ENCODE data around the gene UBE2O.

UBE2O gene

DNA sequence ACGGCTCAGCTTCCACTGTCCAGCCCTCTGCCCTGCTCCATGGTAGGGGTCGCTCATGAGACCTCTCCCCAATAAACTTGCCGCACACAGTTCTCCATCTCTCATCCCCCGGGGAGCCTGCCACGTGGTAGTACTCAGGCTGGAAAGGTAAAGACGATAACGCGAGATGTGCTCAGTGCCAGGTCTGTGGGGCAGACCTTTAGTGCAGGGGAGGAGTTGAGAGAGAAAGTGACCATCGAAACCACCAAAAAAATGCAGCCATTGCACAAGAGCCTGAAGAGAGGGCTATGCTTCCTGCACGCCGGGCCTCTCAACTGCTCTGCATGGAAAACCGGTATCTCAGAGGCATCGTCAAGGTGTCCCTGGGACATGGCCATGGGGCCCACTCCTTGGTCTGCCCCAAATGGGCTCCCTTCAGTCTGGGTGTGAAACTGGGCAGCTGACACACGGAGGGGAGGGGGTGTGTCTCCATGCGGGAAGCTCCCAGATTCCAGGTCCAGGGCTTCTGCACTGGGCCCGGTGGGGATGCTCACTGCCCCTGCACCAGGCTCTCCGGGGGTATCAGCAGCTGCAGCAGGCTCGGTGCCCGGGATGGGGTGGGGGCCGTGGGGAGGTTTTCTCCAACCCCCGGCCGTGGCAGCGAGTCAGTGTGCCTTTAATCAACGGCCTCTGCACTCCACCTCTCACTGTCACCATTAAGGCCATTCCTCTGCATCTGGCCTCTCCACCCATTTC lies 9.8 kb upstream of the UBE2O start:
- DNase-seq: no peak

DNA sequence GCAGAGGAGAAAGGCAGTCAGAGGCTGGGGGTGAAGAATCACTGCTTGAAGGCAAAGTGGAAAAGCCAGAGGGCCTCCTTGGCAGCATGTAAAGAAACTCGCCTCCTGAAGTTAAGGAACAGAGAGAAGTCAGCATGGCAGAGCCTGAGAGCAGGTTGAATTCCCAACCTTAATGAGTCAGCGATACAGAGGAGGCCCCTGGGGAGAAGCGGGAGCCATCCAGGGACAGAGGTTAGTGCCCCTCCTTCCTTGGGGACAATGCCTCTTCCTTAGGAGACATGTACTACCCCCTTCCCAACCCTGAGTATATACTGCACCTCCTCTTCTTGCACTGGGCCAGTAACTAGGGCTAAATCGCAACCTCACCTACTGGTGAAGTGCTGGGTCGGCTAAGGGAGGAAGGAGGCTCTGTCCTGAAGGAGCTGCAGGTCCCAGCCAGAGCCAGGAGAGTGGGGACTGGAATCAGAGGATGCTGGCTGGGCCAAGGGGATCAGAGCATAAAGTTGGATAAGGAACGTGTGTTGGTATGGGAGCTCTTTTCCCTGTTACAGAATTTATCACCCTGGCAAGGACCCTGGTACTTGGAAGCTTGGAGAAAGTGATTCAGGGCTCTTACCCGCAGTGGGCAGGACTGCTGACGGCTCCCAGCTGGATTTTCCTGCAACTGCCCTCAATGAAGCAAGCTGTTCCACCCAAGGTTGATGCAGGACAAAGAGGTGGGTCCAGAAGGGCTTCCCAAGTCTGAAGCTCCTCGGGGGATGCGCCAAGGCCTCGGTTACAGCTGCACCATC lies 9.0 kb upstream of the UBE2O start:
- no peak for DNase-seq

DNA sequence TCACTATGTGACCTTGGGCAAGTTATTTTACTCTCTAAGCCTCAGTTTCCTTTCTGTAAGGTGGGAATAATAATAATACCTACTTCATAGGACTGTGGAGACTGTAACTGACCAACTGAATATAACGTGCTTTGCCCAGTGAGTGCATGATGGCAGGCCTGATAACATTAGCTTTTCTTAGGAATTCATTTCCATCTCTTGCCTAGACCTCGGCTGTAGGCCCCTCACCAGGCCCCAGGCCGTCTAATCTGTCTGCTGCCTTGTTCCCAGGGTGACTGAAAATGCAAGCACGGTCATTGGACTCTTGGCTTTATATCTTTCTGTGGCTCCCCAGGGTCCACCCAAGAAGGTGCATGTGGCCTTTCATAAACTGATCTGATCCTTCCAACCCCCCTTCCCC lies 6.7 kb upstream of the UBE2O start:
- DNase-seq: no peak

DNA sequence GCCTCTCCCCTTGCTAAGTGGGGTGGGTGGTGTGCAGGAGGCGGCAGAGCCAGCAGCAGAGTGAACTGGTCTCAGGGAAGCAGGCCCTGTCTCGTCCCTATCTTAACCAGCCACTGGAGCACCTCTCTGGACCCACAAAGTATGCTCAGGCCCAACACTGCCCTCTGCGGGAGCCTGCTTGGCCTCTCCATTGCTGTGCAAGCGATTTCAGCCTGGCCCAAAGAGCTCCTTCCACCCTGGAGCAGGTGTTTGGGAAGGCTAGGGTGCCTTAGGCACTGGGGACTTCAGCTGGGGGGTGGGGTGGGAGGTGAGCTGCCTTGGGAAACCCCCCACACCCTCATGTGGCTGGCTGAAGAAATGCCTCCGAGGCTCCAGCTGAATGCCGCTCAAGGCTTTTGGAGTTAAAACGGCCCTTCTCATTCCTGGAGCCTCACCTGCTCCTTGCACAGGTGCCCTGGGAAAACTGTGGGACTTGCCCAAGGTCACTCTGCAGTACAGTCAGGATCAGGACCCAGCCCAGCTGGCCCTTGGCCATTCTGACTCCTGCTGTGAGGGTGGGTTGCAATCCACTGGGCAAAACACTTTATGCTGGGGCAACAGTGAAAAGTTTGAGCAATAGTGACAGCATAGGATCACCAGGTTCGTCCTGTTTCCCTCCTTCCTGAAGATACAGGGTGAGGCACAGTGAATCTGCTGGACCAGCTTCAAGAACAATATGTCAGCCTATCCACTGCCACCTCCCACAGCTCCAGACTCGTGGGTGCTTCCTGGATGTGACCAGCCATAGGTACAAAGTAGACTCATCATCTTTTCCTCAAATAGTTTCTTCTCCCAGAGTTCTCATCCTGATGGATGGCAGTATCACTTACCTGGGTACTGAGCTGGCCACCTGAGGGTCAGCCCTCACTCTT lies 5.9 kb upstream of the UBE2O start:
- DNase-seq: no peak

DNA sequence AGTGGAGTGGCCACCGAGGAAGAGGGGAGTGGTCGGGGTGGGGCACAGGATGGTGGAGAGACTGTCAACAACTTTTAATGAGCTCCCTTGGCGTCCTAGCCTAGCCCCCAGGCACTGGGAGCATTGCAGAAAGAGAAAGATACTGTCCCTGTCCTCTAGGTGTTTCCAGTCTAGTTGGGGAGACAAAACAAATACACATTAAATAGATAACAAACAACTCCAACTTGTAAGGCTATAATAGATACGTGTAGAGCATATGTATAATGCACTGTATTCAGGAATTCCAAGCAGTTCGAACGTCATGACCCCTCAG lies 435 bp upstream of the UBE2O start:
- no peak for DNase-seq

DNA sequence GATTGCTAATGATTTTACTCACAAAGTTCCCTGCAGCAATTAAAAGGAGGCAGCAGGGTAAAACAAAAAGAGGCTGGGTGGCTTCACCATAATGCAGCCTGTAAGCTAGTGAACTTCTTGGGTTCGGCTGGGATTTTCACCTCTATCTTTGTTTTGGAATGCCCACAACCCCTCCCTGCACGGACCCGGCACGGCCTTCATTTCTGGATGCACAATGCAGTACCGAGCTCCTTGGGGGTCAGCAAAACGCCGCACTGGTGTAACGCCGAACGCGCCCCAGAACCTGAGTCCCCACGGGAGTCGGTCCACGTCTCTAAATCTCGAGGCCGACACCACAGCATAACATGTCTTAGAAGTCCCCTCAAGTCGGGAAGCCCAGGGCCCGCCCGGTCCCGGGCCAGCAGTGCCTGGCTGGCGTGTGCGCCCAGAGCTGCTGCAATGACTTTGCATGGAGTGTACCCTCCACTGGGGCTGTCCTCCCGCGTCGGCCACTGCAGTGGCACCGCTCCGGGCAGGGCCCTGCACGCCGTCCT lies 759 bp downstream of the UBE2O start:
- DNase-seq: no peak

DNA sequence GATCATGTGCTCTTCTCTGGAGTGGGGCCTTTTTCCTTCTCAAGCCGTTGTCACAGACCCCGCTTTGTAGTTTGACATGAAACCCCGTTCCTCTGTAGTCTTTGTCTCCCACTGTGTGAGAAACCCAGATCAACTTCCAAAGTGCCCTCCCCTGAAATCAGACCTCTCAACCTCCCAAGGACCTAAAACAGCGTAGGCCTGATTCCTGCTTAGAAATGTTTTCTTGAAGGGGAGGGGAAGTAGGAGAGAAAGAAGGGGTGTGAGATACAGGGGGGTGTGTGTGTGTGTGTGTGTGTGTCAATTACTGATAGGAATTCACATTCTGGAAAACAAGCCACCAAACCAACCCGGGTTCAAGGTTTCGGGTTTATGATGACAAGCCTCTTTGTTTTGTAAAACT lies 1.4 kb downstream of the UBE2O start:
- DNase-seq: no peak

GRCh38 chr17:76449126-76449525 lies 3.8 kb downstream of the UBE2O start:
- no peak for DNase-seq

DNA sequence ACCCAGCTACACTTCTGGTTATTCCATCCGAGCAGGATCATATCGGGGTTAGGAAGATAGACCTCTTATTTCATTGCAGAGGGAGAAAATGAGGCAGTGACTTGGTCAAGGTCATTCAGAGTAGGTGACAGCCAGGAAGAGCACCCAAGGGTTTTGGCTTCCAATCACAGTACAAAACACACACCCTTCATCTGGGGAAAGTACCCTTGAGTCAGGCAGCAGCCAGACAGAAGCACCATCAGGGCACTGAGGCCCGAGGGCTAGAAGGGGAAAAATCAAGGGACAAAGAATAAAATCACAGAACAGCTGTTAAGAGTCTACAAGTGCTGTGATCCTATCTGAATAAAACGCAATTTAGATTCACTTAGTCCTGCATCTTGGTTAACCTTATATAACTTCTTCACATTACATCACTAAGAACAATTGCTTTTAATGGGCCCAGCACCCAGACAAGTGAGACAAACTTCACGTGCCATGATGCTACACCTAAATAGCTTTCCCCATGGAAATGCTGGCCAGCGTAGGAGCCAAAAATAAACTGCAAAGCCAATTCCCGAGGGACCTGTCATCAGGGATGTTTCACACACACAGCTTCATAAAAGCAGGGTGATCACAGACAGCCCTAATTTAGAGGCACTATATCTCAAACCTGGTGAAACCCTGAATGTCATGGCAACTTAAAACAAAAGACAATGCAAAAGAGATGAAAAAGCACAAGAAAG lies 4.9 kb downstream of the UBE2O start:
- no peak for DNase-seq

DNA sequence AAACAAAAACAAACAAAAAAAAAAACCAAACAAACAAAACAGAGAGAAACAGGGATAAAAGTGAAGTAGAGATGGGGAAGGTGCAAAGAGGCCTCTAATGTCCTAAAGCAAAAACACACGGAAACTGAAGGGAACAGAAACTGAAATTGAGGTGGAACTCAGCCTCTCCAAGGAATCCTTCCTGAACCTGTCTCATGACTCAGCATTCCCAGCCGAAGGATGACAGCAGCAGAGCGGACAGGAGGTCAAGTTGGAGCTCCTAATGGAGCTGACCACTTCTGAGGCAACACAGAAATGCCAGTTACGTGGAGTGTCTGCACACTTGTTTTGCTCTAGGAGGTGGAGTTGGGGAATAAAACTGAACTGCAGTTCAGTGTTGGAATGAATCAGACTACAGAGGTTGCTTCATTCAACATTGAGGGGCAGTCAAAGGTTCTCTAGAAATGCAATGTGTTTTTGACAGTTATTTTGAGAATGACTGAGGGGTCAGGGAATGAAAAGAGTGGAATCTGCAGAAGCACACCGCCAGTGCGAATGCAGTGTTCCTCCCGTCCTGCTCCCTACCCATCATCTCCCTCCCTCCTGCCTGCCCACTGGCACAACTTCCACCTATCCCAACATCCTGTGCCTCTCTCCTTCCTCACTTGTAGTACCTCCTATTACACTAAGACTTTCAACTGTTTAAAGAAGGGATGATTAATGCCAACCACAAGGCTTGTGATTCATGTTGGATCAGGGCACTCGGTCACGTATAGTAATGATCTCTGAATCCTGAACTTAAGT lies 6.3 kb downstream of the UBE2O start:
- DNase-seq: no peak

- DNase-seq: no peak
These were observed 7.1 kb downstream of the UBE2O start for GRCh38 chr17:76445697-76446448.

GRCh38 chr17:76444518-76445311 lies 8.2 kb downstream of the UBE2O start:
- no peak for DNase-seq

DNA sequence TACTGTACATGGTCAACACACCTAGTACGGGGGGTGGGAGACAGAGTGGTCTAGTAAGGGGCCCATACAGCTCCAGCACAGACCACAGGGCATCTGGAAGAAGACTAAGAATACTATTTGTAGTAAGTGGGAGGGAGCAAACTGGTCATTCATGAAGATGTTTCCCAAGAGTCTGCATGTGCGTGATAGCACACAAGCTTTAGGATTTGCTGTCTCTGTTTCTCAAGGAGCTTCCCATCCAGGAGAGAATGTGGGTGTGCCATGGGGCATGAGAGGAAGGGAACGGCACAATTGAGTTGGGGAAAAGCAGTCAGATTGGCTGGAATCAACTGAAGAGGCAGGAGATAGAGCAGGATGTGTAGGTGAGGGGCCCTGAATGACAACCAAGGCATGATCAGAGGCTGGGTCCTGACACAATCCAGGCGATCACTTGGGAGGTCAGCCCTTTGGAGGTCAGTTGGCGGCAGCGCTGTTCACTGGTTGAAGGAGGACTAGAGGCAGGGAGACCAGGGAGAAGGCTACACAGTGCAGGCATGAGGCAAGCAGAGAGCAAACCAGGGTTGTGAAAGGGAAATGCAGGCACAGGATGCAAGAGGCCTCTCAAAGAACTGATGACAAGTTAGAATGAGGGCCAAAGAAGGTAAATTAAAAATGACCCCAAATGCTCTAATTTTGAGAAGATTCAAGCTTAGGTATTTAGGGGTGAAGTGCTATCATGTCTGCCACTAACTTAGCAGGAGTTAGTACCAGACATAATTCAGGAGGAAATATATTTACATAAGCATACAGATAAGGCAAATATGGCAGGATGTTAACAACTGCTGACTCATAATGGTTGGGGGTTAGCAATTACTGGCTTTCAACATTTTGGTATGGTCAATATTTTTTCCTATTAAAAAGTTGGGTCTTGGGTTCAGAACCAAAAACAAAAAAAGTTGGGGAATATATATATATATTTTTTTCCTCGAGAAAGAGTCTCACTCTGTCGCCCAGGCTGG lies 10.3 kb downstream of the UBE2O start:
- DNase-seq: no peak

- no peak for DNase-seq
These were observed 11.1 kb downstream of the UBE2O start for GRCh38 chr17:76441686-76442340.

DNA sequence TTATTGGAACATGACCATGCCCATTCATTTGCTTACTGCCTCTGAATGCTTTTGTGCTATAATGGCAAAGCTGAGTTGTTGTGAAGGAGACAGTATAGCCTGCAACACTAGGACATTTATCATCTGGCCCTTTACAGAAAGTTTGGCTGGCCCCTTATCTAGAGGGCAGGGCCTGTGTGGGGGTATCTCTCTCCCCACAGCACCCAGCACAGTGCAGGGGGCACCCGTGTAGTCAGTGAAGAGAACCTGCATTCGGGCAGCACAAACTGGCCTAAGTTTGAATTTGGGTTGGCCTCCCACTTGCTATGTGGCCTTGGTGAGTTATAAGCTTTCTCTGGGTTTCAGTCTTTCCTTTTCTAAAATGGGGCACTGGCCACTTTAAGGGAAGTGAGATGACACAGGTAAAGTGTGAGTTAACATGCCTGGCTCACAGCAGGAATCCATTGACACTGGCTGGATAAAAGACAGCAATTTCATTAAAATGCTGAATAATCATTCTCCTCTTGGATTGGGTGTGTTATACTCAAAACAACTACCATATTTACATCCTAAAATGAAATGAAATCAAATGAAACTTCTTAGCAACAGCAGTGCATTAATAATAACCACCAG lies 12.1 kb downstream of the UBE2O start:
- DNase-seq: no peak

DNA sequence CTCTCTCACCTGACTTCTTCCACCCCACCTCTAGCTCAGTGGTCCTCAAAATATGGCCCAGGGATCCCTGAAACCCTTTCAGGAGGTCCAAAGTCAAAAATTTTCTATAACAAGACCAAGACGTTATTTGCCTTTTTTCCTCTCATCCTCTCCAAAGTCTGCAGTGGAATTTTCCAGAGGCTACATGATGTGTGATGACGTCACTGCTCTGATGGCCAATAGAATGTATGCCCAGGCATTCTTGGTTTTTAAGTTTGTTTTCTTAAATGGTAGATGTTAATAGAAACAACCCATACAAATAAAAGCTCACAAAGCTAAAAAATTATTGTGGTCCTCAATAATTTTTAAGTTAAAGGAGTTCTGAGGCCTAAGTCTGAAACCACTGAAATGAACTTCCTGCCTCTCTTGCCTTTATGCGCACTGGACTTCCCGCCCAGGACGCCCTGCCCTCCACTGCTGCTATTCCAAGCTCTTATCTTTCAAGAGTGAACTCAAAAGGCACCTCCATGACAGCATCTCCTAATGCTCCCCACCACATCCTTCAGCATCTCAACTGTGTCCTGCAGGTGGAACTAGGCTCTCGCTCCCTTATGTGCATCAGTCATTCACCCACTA lies 13.5 kb downstream of the UBE2O start:
- no peak for DNase-seq

DNA sequence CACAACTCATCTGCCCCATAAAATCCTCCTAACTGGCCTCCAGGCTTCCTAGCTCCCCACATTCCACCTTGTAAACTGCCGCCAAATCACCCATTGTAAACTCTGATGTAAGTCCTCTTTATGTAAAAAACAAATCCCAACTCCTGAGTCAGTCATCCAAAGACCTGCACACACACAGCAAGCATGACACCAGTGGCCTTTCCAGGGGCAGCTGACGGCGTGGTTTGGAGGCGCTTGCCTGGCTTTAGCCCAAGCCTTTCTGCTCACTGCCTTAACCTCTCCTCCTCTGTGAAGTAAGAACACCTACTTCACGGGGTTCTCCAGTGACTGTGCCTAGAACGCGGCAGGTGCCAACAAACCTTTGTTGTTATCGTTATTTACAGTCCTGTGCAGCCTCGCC lies 14.0 kb downstream of the UBE2O start:
- DNase-seq: no peak

Data from NCI-H1417 treated with DMSO at 0.1 percent for 48 hours (cell line).